ENCODE data around the gene DOCK6. TPM values are rescaled to one million over a fixed set of nuclear protein-coding genes. Genes with fewer than 3 reads are reported as not detected.

The DOCK6 gene
- polyA plus RNA-seq, 1 donor (not counting 4 experiments of a cell fraction or from before 2014, with no cell fraction given), result 9.1 TPM

DNA sequence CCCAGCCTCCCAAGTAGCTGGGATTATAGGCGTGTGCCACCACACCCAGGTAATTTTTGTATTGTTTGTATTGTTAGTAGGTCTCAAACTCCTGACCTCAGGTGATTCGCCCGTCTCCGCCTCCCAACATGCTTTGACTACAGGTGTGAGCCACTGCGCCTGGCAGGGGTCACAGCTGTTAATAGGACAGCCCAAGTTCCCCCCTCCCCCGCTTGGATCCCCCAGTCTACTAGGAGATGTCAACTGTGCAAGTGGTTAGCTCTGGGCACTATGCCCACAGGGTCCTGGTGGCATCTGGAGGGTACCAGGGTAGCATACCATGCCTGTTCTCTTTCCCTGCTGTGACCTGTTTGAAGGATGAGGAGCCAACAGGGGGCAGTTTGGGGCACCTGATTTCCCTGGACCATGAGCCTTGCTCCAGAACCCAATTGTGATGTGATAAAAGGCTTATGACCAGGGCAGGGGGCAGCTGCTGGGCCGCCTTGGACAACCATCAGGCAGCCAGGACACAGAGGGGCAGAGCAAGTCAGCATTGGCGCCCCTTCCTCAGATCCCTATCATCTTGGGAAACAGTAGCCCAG is 33.4 kb upstream of the DOCK6 start, which contains the start of gene TSPAN16:
Gene TSPAN16, plus strand, starts transcription at position 496 of the 581 bp plus-strand sequence. CDS start 138 bp downstream, outside the sequence.
- H3K9ac ChIP-seq (ENCODE audit: control insufficient read depth, extremely low read depth, insufficient read depth, low read length), result no peak within 1 kb of the TSS
- dilution Hi-C loops (cut with MboI; ENCODE audit: extremely low pct_ligation_motif_present, low sequenced_read_pairs), result no loop called here
- no peak within 1 kb of the TSS for H3K27ac ChIP-seq (ENCODE audit: control insufficient read depth, insufficient read depth, low read length)
- H3K9me1 ChIP-seq (ENCODE audit: control insufficient read depth, extremely low read depth, insufficient read depth, low read length), result no peaks in the 10 kb centered on the region
- DNase-seq (ENCODE audit: low read depth, low spot score), result no peak
- H3K4me2 ChIP-seq (ENCODE audit: control insufficient read depth, extremely low read depth, insufficient read depth, low read depth, low read length), result no peak within 1 kb of the TSS
- H3K4me3 ChIP-seq (ENCODE audit: control insufficient read depth in 2 of 3, extremely low read depth in 1 of 3, insufficient read depth in 2 of 3, low read depth in 1 of 3, low read length in 3 of 3), result no peak within 1 kb of the TSS
- H2AFZ ChIP-seq (ENCODE audit: control insufficient read depth, low read length), result no peak within 1 kb of the TSS
- H4K20me1 ChIP-seq (ENCODE audit: control insufficient read depth, extremely low read depth, insufficient read depth, low read length), result no peaks in the 10 kb centered on the region
- H3K9me3 ChIP-seq (ENCODE audit: control insufficient read depth, low read depth, low read length), result no peaks in the 10 kb centered on the region
- H3K4me1 ChIP-seq (ENCODE audit: control insufficient read depth, extremely low read depth, insufficient read depth, low read length), result peaks cover 7% of the 10 kb centered on the region
- no peaks in the 10 kb centered on the region for H3K79me2 ChIP-seq (ENCODE audit: control insufficient read depth, insufficient read depth, low read length)
- H3K36me3 ChIP-seq (ENCODE audit: control insufficient read depth in 2 of 2, extremely low read depth in 1 of 2, insufficient read depth in 2 of 2, low read length in 2 of 2), result no peaks in the 10 kb centered on the region
- FAIRE-seq, result no peak
- peaks cover 3% of the 10 kb centered on the region for H3K27me3 ChIP-seq (ENCODE audit: control insufficient read depth, extremely low read depth, insufficient read depth, low read length)
- no peak for TF ChIP-seq EZH2 (IDR thresholded peaks at IDR 0.05; ENCODE audit: low read length)
- peak in 1 of 3 experiments; percentile 31 for TF ChIP-seq CTCF (optimal IDR thresholded peaks at IDR 0.05 in 1 of 3, IDR thresholded peaks at IDR 0.05 in 1 of 3, conservative IDR thresholded peaks at IDR 0.05 in 1 of 3; ENCODE audit: extremely low read depth in 1 of 3, insufficient read depth in 2 of 3, low read length in 3 of 3)

DNA sequence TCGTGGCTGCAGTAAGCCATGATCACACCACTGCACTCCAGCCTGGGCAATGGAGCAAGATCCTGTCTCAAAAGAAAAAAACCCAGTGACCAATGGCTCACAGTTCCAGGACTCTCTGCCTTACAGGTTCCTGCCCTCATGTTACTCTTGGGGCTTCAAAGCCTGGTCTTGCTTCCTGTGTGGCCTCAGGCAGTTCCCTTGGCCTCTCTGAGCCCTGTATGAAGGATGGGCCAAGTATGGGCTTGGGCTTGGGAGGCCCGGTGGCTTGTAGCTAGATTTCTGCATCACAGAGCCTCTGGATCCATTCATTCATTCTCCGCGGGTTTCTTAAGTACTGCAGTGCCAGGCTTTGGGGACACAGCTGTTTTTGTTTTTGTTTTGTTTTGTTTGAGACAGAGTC is 32.9 kb upstream of the DOCK6 start:
- no peak overlapping the region for H2AFZ ChIP-seq (ENCODE audit: control insufficient read depth, low read length)
- H3K79me2 ChIP-seq (ENCODE audit: control insufficient read depth, insufficient read depth, low read length), result no peaks in the 10 kb centered on the region
- H4K20me1 ChIP-seq (ENCODE audit: control insufficient read depth, extremely low read depth, insufficient read depth, low read length), result no peaks in the 10 kb centered on the region
- no peak for TF ChIP-seq CTCF (optimal IDR thresholded peaks at IDR 0.05 in 1 of 3, IDR thresholded peaks at IDR 0.05 in 1 of 3, conservative IDR thresholded peaks at IDR 0.05 in 1 of 3; ENCODE audit: extremely low read depth in 1 of 3, insufficient read depth in 2 of 3, low read length in 3 of 3)
- no peak for TF ChIP-seq EZH2 (IDR thresholded peaks at IDR 0.05; ENCODE audit: low read length)
- peaks cover 1% of the 10 kb centered on the region for H3K27me3 ChIP-seq (ENCODE audit: control insufficient read depth, extremely low read depth, insufficient read depth, low read length)
- H3K27ac ChIP-seq (ENCODE audit: control insufficient read depth, insufficient read depth, low read length), result no peak overlapping the region
- no peak overlapping the region for H3K4me3 ChIP-seq (ENCODE audit: control insufficient read depth in 2 of 3, extremely low read depth in 1 of 3, insufficient read depth in 2 of 3, low read depth in 1 of 3, low read length in 3 of 3)
- DNase-seq (ENCODE audit: low read depth, low spot score), result no peak
- H3K4me2 ChIP-seq (ENCODE audit: control insufficient read depth, extremely low read depth, insufficient read depth, low read depth, low read length), result no peak overlapping the region
- FAIRE-seq, result no peak
- peaks cover 7% of the 10 kb centered on the region for H3K4me1 ChIP-seq (ENCODE audit: control insufficient read depth, extremely low read depth, insufficient read depth, low read length)
- dilution Hi-C loops (cut with MboI; ENCODE audit: extremely low pct_ligation_motif_present, low sequenced_read_pairs), result no loop called here
- no peaks in the 10 kb centered on the region for H3K36me3 ChIP-seq (ENCODE audit: control insufficient read depth in 2 of 2, extremely low read depth in 1 of 2, insufficient read depth in 2 of 2, low read length in 2 of 2)
- H3K9me3 ChIP-seq (ENCODE audit: control insufficient read depth, low read depth, low read length), result no peaks in the 10 kb centered on the region
- H3K9ac ChIP-seq (ENCODE audit: control insufficient read depth, extremely low read depth, insufficient read depth, low read length), result no peak overlapping the region
- H3K9me1 ChIP-seq (ENCODE audit: control insufficient read depth, extremely low read depth, insufficient read depth, low read length), result no peaks in the 10 kb centered on the region

Data from keratinocyte (primary cell).